A172 (cell line): ENCODE results near the gene HAAO. TPM values are rescaled to one million over a fixed set of nuclear protein-coding genes. Genes with fewer than 3 reads are reported as not detected.

Experiments
- DNase-seq: peaks from one replicate; pipeline ENCODE4 v3.0.0-alpha.2; 2015; ENCODE audit warnings: low spot score
- total RNA-seq: library from RNA; depleted of rRNA; stranded (reverse); fragments of >200 nt; shearing (Covaris generic); gene quantifications from 2 replicates; pipeline ENCODE4 v1.2.3, GENCODE V29; 2014

Gene HAAO
- total RNA-seq, 1 experiment from 2014 or later, result not detected

- DNase-seq, result no peak
Observed at GRCh38 chr2:42768706-42769256, 23.6 kb downstream of the HAAO start.

DNA sequence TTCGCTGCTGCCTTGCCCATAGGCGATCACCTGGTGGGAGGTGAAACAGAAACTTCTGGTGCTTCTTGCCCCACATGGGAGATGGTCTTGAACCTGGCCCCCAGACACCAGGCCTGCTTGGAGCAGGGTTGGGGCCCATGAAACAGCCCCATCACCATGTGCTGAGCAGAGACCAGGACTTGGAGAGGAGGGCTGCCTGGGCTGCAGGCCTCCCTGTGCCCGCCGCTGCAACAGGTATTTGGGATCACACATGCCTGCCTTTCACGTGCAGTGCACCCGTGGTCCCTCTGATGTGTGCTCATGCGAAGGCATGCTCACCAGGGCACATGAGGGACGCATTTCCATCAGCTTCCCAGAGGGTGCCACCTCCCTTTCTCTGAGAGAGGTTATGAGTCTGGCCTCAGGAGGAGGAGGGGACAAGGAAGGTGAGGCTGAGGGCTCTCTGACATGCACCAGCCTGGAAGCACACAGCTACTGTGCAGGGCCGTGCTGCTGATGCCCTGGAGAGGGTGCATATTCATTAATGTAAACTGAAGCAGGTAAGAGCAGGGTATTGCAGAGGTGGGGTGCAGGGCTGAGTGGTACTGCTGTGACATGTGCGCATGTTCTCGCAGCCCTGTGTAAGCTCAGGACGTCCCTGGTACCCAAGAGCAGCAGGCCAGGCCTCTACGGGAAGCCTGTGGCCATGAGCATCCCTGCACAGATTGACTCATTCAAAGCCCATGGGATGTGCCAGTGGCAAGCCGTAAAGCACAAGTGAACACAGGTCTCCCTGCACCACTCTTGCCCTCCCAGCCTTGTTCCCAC is 24.3 kb downstream of the HAAO start:
- DNase-seq, result no peak

- no peak for DNase-seq
Observed at GRCh38 chr2:42767080-42767898, 25.1 kb downstream of the HAAO start.

DNA sequence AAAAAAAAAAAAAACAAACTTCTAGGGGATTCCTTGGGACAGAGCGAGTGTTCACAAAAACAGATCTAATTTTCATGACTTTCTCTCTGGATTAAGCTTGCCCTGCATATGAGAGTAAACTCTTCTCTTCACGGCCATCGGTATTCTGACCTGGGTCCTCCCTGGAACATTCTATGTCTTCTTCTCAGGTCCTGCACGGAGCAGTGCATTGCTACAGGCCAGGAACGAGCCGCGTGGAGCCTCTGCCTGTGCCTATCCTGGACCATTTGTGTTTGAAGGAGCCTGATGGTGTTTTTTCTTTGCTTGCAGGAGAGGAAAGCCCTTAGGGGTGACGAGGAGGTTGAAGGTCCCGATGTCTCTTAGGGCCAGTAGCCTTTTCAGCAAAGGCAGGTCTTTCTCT is 26.7 kb downstream of the HAAO start:
- DNase-seq, result no peak

GRCh38 chr2:42764901-42765300 is 27.5 kb downstream of the HAAO start:
- no peak for DNase-seq

- DNase-seq, result no peak
Observed at GRCh38 chr2:42764096-42764495, 28.3 kb downstream of the HAAO start, which contains the start of gene OXER1. Gene OXER1, minus strand, starts transcription at chr2:42764135. Its CDS starts 73 bp downstream, at chr2:42764062.

DNA sequence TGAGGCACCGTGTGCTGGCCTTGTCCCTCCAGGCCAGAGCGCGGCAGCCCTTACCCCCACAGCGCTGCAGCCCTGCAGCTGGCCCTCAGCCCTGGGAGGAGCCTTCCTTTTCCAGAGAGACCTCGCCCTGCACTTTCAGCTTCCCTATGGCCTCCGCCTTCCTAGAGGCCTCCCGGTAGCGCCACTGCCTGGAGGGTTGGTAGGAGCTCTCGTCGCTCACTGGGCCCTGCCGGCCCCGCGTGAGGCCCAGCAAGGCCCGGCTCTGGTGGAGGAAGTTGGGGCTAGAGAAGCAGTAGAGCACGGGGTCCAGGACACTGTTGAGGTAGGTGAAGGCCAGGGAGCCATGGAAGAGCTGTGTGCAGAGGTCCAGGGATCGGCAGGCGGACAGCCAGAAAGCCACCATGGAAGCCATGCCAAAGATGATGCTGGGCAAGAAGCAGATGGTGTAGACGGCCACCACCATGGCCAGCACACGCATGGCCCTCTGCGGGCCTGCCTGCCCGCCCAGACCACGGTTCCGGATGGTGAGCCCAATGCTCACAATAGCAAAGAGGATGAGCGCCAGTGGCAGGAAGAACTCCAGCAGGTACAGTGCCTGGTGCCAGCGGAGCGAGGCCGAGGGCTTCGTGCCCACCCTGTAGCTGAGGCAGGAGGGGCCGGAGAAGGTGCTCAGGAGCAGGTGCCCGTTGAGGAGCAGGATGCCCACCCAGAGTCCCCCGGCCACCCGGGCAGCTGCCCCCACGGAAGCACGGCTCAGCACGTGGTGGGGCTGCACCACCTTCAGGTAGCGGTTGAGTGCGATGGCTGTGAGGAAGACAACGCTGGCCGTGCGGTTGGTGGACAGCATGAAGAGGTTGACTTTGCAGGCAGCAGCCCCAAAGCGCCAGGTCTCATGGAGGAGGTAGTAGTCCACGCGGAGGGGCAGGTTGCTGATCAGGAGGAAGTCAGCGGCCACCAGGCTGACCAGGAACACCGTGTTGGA is 29.3 kb downstream of the HAAO start:
- no peak for DNase-seq

DNA sequence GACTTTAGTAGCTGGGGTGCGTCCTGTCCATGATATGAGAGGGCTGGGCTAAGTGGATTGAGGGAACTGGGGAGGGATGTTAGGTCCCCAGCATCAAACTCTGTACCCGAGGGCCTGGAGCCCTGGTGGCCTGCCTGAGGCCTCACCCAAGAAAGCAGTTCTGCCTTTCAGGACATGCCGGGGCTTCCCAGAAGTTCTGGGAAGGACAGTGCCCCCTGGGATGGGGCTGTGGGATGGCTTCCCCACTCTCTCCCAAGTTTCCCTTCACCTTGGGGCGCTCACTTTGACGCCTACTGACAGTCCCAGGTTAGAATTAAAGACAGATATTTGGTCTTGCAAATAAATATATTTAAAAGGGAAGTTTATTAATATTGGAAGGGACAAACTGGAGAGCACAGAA is 30.2 kb downstream of the HAAO start:
- DNase-seq, result no peak

DNA sequence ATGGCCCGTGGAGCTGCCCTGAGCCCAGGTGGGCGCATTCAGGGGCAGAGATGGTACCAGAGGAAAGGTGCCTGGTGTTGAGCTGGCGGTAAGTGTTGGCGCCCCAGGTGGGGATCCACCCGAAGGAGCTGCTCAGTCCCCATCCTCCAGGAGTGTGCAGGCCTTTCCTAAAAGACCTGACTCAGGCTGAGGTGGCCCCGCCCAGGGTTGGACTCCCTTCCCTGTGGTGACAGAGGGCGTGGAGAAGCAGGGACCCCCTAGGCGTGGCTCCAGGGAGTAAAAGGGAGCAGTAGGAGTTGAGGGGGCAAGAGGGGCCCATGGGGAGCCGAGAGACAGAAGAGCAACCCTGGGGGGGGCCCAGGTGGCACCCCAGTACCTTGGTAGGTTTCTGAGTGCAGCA is 30.8 kb downstream of the HAAO start:
- no peak for DNase-seq

DNA sequence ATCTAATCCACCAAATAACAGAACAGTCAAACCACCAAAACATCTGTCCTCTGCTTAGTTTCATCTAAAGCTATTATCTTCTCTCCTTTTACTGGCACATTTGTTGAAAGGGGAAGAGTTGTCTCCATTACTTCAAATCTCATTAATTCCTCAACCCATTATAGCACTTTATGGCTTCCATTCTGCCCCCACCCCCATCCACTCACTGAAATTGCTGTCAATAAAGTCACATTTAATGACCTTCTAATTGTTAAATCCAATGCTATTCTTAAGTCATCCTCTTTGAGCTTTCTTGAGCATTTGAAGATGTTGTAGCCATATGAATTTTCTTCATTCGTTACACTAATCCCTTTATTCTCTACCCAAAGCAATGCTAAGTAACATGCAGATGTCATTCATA is 33.6 kb downstream of the HAAO start:
- no peak for DNase-seq

DNA sequence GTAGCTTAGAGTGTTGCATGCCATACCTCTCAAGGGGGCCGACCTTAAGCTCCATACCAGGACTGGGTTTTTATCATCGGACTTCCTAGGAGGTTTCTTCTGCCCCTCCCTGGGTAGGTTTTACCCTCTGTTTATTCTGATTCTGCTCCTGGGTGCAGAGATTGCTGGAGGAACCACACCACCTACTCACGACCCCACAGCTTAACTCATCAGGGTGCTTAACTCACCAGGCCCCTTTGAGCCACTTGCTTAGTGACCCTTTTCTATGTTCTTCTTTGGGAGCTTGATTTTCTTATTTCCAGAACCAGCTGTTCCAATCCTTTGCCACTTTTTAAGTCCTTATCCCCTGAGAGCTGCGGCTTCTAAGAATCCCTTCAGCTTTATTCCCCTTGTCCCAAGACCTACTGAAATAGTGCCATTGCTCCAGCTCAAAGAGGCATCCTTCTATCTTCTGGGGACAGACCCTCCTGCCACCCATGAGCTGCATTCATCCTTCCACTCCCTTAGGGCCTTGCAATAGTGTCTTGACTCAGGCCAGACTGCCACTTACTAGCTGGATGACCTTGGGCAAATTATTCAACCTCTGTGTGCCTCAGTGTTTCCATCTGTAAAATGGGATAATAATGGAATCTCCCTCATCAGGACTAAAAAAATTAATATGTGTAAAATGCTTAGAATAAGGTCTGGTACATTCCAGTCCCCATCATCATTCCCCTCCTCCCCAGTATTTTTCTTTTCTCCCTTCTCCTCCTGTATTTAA is 34.2 kb downstream of the HAAO start:
- no peak for DNase-seq

GRCh38 chr2:42756966-42757513 is 35.3 kb downstream of the HAAO start:
- DNase-seq, result no peak

GRCh38 chr2:42756150-42756775 is 36.1 kb downstream of the HAAO start:
- no peak for DNase-seq

- no peak for DNase-seq
Observed at GRCh38 chr2:42755191-42755880, 37.0 kb downstream of the HAAO start.

GRCh38 chr2:42754776-42755140 is 37.6 kb downstream of the HAAO start:
- no peak for DNase-seq

- DNase-seq, result no peak
Observed at GRCh38 chr2:42754021-42754775, 38.2 kb downstream of the HAAO start.

DNA sequence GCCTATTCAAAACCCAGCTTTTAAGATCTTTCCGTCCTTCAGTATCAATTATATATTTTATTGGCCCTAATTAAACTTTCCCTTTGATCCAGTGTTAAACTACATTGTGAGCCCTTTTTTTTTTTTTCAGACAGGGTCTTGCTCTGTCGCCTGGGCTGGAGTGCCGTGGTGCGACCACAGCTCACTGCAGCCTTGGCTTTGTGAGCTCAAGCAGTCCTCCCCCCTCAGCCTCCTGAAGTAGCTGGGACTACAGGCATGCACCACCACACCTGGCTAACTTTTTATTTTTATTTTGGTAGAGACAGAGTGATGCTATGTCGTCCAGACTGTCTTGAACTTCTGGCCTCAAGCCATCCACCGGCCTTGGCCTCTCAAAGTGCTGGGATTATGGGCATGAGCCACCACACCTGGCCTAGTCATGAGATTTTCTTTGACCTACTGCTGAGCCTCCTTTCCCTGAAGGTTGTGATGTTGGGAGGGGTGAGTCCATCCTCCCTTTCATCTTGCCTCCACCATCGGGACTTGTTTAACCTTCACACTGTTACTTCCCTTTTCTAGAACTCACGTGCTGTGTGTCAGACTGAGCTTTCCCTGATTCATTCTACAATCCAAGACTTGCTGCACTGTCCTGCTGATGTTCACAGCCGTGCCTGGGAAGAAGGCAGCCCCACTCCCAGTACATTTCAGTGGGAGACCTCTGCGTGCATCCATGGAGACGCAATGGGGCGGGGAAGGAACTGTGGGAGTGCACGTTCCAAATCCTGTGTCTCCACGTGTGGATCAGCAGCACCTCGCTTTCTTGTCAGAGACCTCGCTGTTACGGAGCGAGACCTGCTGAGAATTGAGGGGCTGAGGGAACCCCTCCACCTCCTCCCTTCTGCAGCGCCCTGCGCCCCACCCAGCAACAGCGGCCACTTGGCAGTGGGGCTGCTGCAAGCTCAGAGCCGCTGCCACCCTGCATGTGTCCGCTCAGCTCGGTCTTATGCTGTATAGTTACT is 39.3 kb downstream of the HAAO start:
- DNase-seq, result no peak
